NOMO-1 (cell line): Measurements from ENCODE around the gene WNT3.

Source experiments
- DNase-seq, 2 experiments: peaks; one replicate each; lab custom pipeline; 2025; ENCODE audit not compliant: unreplicated experiment in 2 of 2; lab: John Stamatoyannopoulos, UW

The WNT3 gene

DNA sequence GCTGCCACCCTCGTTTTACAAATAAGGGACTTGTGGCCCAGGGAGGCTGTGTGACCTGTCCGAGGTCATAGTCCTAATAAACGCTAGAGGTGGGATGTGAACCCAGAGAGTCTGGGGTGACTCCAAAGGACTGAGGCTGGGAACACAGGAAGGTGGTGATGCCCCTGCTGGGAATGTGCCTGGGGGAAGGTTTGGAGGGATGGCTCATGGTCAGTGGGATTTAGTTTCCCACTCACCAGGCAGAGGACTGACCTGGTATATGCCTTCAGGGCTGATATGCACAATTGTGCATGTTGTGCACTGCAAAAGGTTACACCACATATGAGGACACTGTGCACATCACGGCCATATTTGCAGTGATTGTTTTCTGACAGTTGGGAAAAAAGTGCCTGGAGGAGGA, 19.0 kb upstream of the WNT3 start:
- DNase-seq: no peak

GRCh38 chr17:46836500-46836899, 18.0 kb upstream of the WNT3 start:
- DNase-seq: no peak

DNA sequence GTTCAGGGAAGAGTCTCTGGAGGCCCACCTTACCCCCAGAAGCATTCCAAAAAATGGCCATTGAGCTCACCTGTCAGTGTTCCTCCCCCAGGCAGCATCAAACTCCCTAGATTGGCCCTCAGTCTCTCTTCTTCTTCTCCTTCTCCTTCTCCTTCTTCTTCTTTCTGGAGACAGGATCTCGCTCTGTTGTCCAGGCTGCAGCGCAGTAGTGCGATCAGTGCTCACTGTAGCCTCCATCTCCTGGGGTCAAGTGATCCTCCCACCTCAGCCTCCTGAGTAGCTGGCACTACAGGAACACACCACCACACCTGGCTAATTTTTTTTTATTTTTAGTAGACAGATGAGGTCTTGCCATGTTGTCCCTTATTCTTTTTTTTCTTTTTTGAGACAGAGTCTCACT, 16.4 kb upstream of the WNT3 start:
- DNase-seq: no peak

DNA sequence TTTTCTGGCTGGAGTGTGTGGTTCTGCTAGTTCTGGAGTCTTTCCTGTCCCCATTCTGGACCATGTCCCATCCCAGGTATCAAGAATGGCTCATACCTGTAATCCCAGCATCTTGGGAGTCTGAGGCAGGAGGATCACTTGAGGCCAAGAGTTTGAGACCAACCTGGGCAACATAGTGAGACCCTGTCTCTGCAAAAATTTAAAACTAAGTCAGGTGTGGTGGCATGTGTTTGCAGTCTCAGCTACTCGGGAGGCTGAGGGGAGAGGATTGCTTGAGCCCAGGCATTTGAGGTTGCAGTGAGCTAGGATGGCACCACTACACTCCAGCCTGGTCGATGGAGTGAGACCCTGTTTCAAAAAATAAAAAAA, 15.3 kb upstream of the WNT3 start:
- DNase-seq: no peak

- no peak for DNase-seq
Observed at GRCh38 chr17:46832945-46833839, 14.7 kb upstream of the WNT3 start.

DNA sequence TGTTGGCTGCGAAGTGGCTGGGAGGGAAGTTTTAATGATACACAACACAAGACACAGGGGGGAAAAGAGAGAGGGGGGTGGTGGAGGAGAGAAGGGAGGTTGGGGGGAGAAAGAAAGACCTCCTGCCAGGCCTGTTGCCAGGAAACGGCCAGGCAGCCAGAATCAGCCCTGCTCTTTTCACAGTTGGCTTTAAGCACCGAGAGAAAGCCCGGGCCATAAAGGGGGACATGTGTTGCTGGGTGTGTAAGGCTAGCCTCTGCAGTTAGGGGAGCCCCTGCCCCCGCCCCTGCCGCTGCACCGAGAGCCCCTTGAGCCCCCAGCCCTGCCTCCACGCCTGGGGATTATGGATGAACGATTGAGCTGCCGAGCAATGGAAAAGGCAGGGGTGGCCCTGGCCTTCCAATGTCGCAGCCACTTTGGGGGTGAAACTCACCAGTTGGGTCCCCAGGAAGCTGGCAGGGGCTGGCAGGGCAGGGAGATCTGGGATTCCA, 13.9 kb upstream of the WNT3 start:
- DNase-seq: no peak

GRCh38 chr17:46831573-46832330, 13.3 kb upstream of the WNT3 start:
- DNase-seq: no peak

DNA sequence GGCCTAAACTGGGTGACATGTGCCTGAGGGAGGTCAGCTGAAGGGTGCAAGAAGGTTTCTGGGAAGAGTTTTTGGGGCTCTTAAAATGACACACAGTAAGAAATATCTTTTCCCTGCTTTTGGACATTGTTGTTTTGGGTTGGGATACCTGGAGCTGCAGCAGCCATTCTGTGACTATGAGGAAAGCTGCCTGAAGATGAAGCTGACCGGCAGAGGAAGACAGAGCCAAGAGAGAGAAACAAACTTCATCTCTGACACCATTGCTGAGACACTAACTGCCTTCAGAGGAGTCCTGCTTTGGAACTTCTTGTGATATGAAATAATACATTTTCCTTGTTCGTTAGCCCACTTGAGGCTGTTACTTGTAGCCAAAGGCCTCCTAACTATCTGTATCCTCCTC, 8.8 kb upstream of the WNT3 start:
- no peak for DNase-seq

- DNase-seq: no peak
Observed at GRCh38 chr17:46826116-46826515, 7.6 kb upstream of the WNT3 start.

GRCh38 chr17:46823657-46824056, 5.2 kb upstream of the WNT3 start:
- DNase-seq: no peak

DNA sequence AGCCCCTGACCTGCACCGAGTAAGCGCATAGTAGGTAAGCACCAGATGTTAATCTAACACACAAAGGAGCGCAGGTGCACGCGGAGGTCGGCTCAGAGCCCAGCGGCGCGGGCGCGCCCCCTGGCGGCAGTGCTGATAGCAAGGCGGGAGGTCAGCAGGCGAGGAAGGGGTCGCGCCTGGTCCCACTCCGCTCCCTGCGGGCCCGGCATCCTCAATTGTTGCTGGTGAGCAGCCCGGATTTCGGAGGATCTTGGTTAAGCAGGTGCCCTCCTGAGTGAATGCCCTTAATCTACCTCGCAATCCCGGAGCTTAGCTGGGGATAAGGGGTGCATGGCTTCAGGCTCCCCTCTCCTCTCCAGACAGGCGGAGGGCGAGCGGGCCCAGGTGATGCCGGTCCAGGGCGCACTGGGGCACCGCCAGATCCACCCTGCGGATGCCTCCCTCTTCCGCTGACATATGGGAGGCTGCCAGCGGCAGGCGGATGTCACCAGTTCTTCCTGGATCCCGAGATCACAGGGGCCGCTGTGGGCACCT, 4.0 kb upstream of the WNT3 start:
- peak in 1 of 2 experiments; percentile 22 for DNase-seq

GRCh38 chr17:46821482-46822387, 3.2 kb upstream of the WNT3 start:
- DNase-seq: no peak

GRCh38 chr17:46820592-46821450, 2.3 kb upstream of the WNT3 start:
- no peak for DNase-seq

GRCh38 chr17:46819906-46820351, 1.4 kb upstream of the WNT3 start:
- no peak for DNase-seq

GRCh38 chr17:46818929-46819859, 702 bp upstream of the WNT3 start:
- peak in 1 of 2 experiments; percentile 7 for DNase-seq

- no peak for DNase-seq
Observed at GRCh38 chr17:46817901-46818209, 637 bp downstream of the WNT3 start.

- DNase-seq: no peak
Observed at GRCh38 chr17:46817151-46817900, 1.2 kb downstream of the WNT3 start.
